Measurements from ENCODE around the gene HOXC4.

DNA sequence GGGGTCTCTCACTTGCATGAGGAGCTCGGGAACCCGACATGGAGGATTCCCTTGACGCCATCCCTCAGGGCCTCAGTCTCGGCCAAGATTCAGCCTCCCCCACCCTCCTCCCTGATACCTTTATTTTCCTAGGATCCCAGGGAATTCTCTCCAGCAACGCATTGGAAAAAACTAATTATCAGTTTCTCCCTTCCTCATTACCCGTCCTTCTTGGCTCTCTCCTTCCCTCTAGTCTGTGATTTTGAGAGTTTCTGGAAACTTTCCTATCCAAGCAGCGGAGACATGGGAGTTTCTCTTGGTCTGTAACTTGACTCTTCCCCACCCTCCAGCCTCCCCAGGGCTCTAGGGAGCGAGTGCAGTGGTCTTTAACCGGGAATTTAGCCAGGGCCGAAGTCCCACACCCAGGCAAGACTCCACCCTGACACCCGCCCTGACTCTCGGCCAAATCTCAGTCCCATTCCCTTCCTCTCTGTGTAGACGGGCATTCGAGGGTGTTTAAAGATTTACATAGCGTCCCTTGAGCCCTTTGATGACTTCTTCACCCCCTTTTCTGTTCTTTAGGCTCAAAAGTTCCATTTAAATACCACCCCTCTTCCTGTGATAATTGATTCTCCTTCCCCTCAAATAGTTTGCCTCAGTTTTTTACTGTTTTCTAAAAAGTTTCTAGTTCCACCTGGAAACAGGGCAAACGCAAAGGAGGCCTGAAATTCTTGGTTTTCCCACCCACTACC is 14.1 kb upstream of the HOXC4 start:
- TF ChIP-seq, protein P1, sequence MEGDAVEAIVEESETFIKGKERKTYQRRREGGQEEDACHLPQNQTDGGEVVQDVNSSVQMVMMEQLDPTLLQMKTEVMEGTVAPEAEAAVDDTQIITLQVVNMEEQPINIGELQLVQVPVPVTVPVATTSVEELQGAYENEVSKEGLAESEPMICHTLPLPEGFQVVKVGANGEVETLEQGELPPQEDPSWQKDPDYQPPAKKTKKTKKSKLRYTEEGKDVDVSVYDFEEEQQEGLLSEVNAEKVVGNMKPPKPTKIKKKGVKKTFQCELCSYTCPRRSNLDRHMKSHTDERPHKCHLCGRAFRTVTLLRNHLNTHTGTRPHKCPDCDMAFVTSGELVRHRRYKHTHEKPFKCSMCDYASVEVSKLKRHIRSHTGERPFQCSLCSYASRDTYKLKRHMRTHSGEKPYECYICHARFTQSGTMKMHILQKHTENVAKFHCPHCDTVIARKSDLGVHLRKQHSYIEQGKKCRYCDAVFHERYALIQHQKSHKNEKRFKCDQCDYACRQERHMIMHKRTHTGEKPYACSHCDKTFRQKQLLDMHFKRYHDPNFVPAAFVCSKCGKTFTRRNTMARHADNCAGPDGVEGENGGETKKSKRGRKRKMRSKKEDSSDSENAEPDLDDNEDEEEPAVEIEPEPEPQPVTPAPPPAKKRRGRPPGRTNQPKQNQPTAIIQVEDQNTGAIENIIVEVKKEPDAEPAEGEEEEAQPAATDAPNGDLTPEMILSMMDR (IDR thresholded peaks at IDR 0.05; ENCODE audit: insufficient read depth, low read depth, low read length): no peak
- TF ChIP-seq EZH2 (IDR thresholded peaks at IDR 0.05; ENCODE audit: insufficient read depth, low read length): no peak
